Measurements from ENCODE around the gene PON3. TPM values are rescaled to one million over a fixed set of nuclear protein-coding genes. Genes with fewer than 3 reads are reported as not detected.
"Not testable (repeated sequence)": the region's sequence is repeated elsewhere in the genome, so short reads cannot be mapped to it uniquely, and the experiment has no call there.

PON3 gene
- total RNA-seq, 1 donor, result under 0.01 TPM

GRCh38 chr7:95421000-95421846 is 25.0 kb upstream of the PON3 start:
- DNase-seq (ENCODE audit: low read depth in 2 of 3, low spot score in 2 of 3), result no peak

- DNase-seq (ENCODE audit: low read depth in 2 of 3, low spot score in 2 of 3), result no peak
Observed at GRCh38 chr7:95412075-95412474, 15.9 kb upstream of the PON3 start.

GRCh38 chr7:95411666-95412065 is 15.5 kb upstream of the PON3 start:
- DNase-seq (ENCODE audit: low read depth in 2 of 3, low spot score in 2 of 3), result no peak

GRCh38 chr7:95411036-95411435 is 14.9 kb upstream of the PON3 start:
- no peak for DNase-seq (ENCODE audit: low read depth in 2 of 3, low spot score in 2 of 3)

- no peak for DNase-seq (ENCODE audit: low read depth in 2 of 3, low spot score in 2 of 3)
Observed at GRCh38 chr7:95407751-95408150, 11.6 kb upstream of the PON3 start.

- no peak for DNase-seq (ENCODE audit: low read depth in 2 of 3, low spot score in 2 of 3)
Observed at GRCh38 chr7:95405800-95406199, 9.6 kb upstream of the PON3 start.

GRCh38 chr7:95405208-95405607 is 9.0 kb upstream of the PON3 start:
- no peak for DNase-seq (ENCODE audit: low read depth in 2 of 3, low spot score in 2 of 3)

GRCh38 chr7:95404316-95404865 is 8.2 kb upstream of the PON3 start:
- DNase-seq (ENCODE audit: low read depth in 2 of 3, low spot score in 2 of 3), result no peak

GRCh38 chr7:95398155-95398940 is 2.2 kb upstream of the PON3 start:
- no peak for DNase-seq (ENCODE audit: low read depth in 2 of 3, low spot score in 2 of 3)

GRCh38 chr7:95397381-95397780 is 1.2 kb upstream of the PON3 start:
- DNase-seq (ENCODE audit: low read depth in 2 of 3, low spot score in 2 of 3), result no peak

- no peak for DNase-seq (ENCODE audit: low read depth in 2 of 3, low spot score in 2 of 3)
Observed at GRCh38 chr7:95395755-95396135, 430 bp downstream of the PON3 start.

- no peak for DNase-seq (ENCODE audit: low read depth in 2 of 3, low spot score in 2 of 3)
Observed at GRCh38 chr7:95394370-95394769, 1.8 kb downstream of the PON3 start.

- DNase-seq (ENCODE audit: low read depth in 2 of 3, low spot score in 2 of 3), result no peak
Observed at GRCh38 chr7:95391761-95392160, 4.4 kb downstream of the PON3 start.

GRCh38 chr7:95389516-95389915 is 6.7 kb downstream of the PON3 start:
- no peak for DNase-seq (ENCODE audit: low read depth in 2 of 3, low spot score in 2 of 3)

- not testable (repeated sequence) for DNase-seq (ENCODE audit: low read depth in 2 of 3, low spot score in 2 of 3)
Observed at GRCh38 chr7:95379457-95379856, 16.7 kb downstream of the PON3 start.

- no peak for DNase-seq (ENCODE audit: low read depth in 2 of 3, low spot score in 2 of 3)
Observed at GRCh38 chr7:95376632-95377400, 19.4 kb downstream of the PON3 start.

- no peak for DNase-seq (ENCODE audit: low read depth in 2 of 3, low spot score in 2 of 3)
Observed at GRCh38 chr7:95375591-95376257, 20.5 kb downstream of the PON3 start.

GRCh38 chr7:95373323-95373722 is 22.9 kb downstream of the PON3 start:
- no peak for DNase-seq (ENCODE audit: low read depth in 2 of 3, low spot score in 2 of 3)

- DNase-seq (ENCODE audit: low read depth in 2 of 3, low spot score in 2 of 3), result no peak
Observed at GRCh38 chr7:95368235-95368634, 27.9 kb downstream of the PON3 start.

GRCh38 chr7:95367606-95368005 is 28.6 kb downstream of the PON3 start:
- no peak for DNase-seq (ENCODE audit: low read depth in 2 of 3, low spot score in 2 of 3)

All from hematopoietic multipotent progenitor cell (in vitro differentiated cells).